ENCODE data around the gene SRGAP3. TPM values are rescaled to one million over a fixed set of nuclear protein-coding genes. Genes with fewer than 3 reads are reported as not detected.

The SRGAP3 gene
- total RNA-seq, 1 donor: 2.5 TPM

- Histone ChIP-seq H3K4me1 (ENCODE audit: insufficient read depth, low read length) (no peaks in the 10 kb centered on the region), H3K4me3 (ENCODE audit: insufficient read depth, low read length) (no peak overlapping the region), H3K27ac (ENCODE audit: low read depth, low read length) (no peak overlapping the region), H4K20me1 (ENCODE audit: insufficient read depth, low read length) (no peaks in the 10 kb centered on the region), H3K4me2 (ENCODE audit: insufficient read depth, low read length) (no peak overlapping the region), H3K27me3 (ENCODE audit: insufficient read depth, low read length) (peaks cover 16% of the 10 kb centered on the region), H3K36me3 (ENCODE audit: insufficient read depth, low read length) (no peaks in the 10 kb centered on the region), H3K79me2 (ENCODE audit: insufficient read depth, low read length) (no peaks in the 10 kb centered on the region), H2AFZ (ENCODE audit: low read length) (no peak overlapping the region), H3K9me3 (ENCODE audit: low read depth, low read length) (peaks cover 3% of the 10 kb centered on the region)
- TF ChIP-seq CTCF (IDR thresholded peaks at IDR 0.05; ENCODE audit: extremely low read depth, low read depth, low read length): no peak
- no peak for DNase-seq (ENCODE audit: insufficient read length, low spot score, missing footprints)
These were observed 113.9 kb downstream of the SRGAP3 start for GRCh38 chr3:9135526-9135925.

- H3K27me3 ChIP-seq (ENCODE audit: insufficient read depth, low read length): peaks cover 16% of the 10 kb centered on the region
- no peaks in the 10 kb centered on the region for H4K20me1 ChIP-seq (ENCODE audit: insufficient read depth, low read length)
- H3K9me3 ChIP-seq (ENCODE audit: low read depth, low read length): no peaks in the 10 kb centered on the region
- no peak overlapping the region for H3K4me3 ChIP-seq (ENCODE audit: insufficient read depth, low read length)
- DNase-seq (ENCODE audit: insufficient read length, low spot score, missing footprints): no peak
- no peak overlapping the region for H3K4me2 ChIP-seq (ENCODE audit: insufficient read depth, low read length)
- no peaks in the 10 kb centered on the region for H3K4me1 ChIP-seq (ENCODE audit: insufficient read depth, low read length)
- no peak overlapping the region for H2AFZ ChIP-seq (ENCODE audit: low read length)
- H3K27ac ChIP-seq (ENCODE audit: low read depth, low read length): no peak overlapping the region
- H3K36me3 ChIP-seq (ENCODE audit: insufficient read depth, low read length): no peaks in the 10 kb centered on the region
- TF ChIP-seq CTCF (IDR thresholded peaks at IDR 0.05; ENCODE audit: extremely low read depth, low read depth, low read length): no peak
- H3K79me2 ChIP-seq (ENCODE audit: insufficient read depth, low read length): no peaks in the 10 kb centered on the region
These were observed 115.8 kb downstream of the SRGAP3 start for GRCh38 chr3:9133656-9134055.

GRCh38 chr3:9130345-9131305 lies 118.8 kb downstream of the SRGAP3 start:
- Histone ChIP-seq H3K36me3 (ENCODE audit: insufficient read depth, low read length) (no peaks in the 10 kb centered on the region), H3K4me2 (ENCODE audit: insufficient read depth, low read length) (no peak overlapping the region), H3K79me2 (ENCODE audit: insufficient read depth, low read length) (no peaks in the 10 kb centered on the region), H4K20me1 (ENCODE audit: insufficient read depth, low read length) (no peaks in the 10 kb centered on the region), H2AFZ (ENCODE audit: low read length) (no peak overlapping the region), H3K4me1 (ENCODE audit: insufficient read depth, low read length) (no peaks in the 10 kb centered on the region), H3K9me3 (ENCODE audit: low read depth, low read length) (no peaks in the 10 kb centered on the region), H3K4me3 (ENCODE audit: insufficient read depth, low read length) (no peak overlapping the region), H3K27ac (ENCODE audit: low read depth, low read length) (no peak overlapping the region), H3K27me3 (ENCODE audit: insufficient read depth, low read length) (peaks cover 6% of the 10 kb centered on the region)
- no peak for TF ChIP-seq CTCF (IDR thresholded peaks at IDR 0.05; ENCODE audit: extremely low read depth, low read depth, low read length)
- no peak for DNase-seq (ENCODE audit: insufficient read length, low spot score, missing footprints)

GRCh38 chr3:9129365-9129764 lies 120.1 kb downstream of the SRGAP3 start:
- H3K4me2 ChIP-seq (ENCODE audit: insufficient read depth, low read length): no peak overlapping the region
- H3K4me1 ChIP-seq (ENCODE audit: insufficient read depth, low read length): no peaks in the 10 kb centered on the region
- no peak for TF ChIP-seq CTCF (IDR thresholded peaks at IDR 0.05; ENCODE audit: extremely low read depth, low read depth, low read length)
- H4K20me1 ChIP-seq (ENCODE audit: insufficient read depth, low read length): no peaks in the 10 kb centered on the region
- H3K27me3 ChIP-seq (ENCODE audit: insufficient read depth, low read length): no peaks in the 10 kb centered on the region
- no peak for DNase-seq (ENCODE audit: insufficient read length, low spot score, missing footprints)
- H2AFZ ChIP-seq (ENCODE audit: low read length): no peak overlapping the region
- H3K9me3 ChIP-seq (ENCODE audit: low read depth, low read length): no peaks in the 10 kb centered on the region
- no peaks in the 10 kb centered on the region for H3K36me3 ChIP-seq (ENCODE audit: insufficient read depth, low read length)
- no peak overlapping the region for H3K27ac ChIP-seq (ENCODE audit: low read depth, low read length)
- H3K79me2 ChIP-seq (ENCODE audit: insufficient read depth, low read length): no peaks in the 10 kb centered on the region
- H3K4me3 ChIP-seq (ENCODE audit: insufficient read depth, low read length): no peak overlapping the region
